Kidney (tissue), 14 donors: Measurements from ENCODE around the gene UGDH. TPM values are rescaled to one million over a fixed set of nuclear protein-coding genes. Genes with fewer than 3 reads are reported as not detected.
A peak's percentile ranks its signal among the peaks of the same experiment; 100 is the strongest.

Experiments used
- DNase-seq, 5 donors: peaks; one replicate each; pipeline ENCODE4 v3.0.0-alpha.2; 2013 to 2020
- FAIRE-seq: peaks from 2 replicates; lab custom pipeline; 2012; peaks lifted over from hg19 to GRCh38; lab: Jason Lieb, UNC
- H3K27ac ChIP-seq, 2 donors: one replicate each; pipeline ENCODE4 v1.7.0; 2013; ENCODE audit warnings: low read depth in 2 of 2, low read length in 2 of 2, inconsistent platforms in 1 of 2
- H3K27me3 ChIP-seq: one replicate; pipeline ENCODE4 v1.7.1; 2013; ENCODE audit warnings: low read length, inconsistent platforms; ENCODE audit not compliant: control insufficient read depth, insufficient read depth
- H3K36me3 ChIP-seq, 3 donors: one replicate each; pipeline versions ENCODE4 v1.7.0 to v1.7.1; 2013; ENCODE audit warnings: low read length in 3 of 3, control low read depth in 1 of 3, inconsistent platforms in 1 of 3; ENCODE audit not compliant: insufficient read depth in 3 of 3, control insufficient read depth in 2 of 3
- H3K4me1 ChIP-seq, 3 donors: one replicate each; pipeline versions ENCODE4 v1.7.0 to v1.7.1; 2013; ENCODE audit warnings: low read length in 3 of 3, inconsistent platforms in 1 of 3, low read depth in 1 of 3; ENCODE audit not compliant: control insufficient read depth in 2 of 3, insufficient read depth in 2 of 3
- H3K4me3 ChIP-seq, 3 donors: one replicate each; pipeline versions ENCODE4 v1.7.0 to v1.8.1; 2013; ENCODE audit warnings: low read length in 3 of 3, control low read depth in 1 of 3, inconsistent platforms in 1 of 3
- H3K9ac ChIP-seq, 3 donors: one replicate each; pipeline versions ENCODE4 v1.7.0 to v1.7.1; 2013; ENCODE audit warnings: low read length in 3 of 3, control low read depth in 1 of 3, inconsistent platforms in 1 of 3
- H3K9me3 ChIP-seq, 3 donors: one replicate each; pipeline versions ENCODE4 v1.7.0 to v1.7.1; 2013; ENCODE audit warnings: low read length in 3 of 3, control low read depth in 1 of 3, inconsistent platforms in 1 of 3; ENCODE audit not compliant: control insufficient read depth in 2 of 3, insufficient read depth in 1 of 3
- CTCF ChIP-seq: IDR thresholded peaks from 3 replicates; pipeline ENCODE4 v1.5.1; 2012; ENCODE audit warnings: mild to moderate bottlenecking, moderate library complexity, borderline replicate concordance; ENCODE audit not compliant: insufficient read depth; ENCODE audit errors: extremely low read depth
- intact Hi-C: fragments of 100-400 bp; cut with DNase I; formaldehyde crosslinking; loops from one replicate; pipeline ENCODE4 v1.11.1; 2022
- polyA plus RNA-seq: library from polyadenylated mRNA; stranded (reverse); fragments of 350-450 nt; fragmentation: Illumina TruSeq; extraction: RNeasy Lipid Tissue Mini Kit (QIAGEN cat#74804); gene quantifications from one replicate; pipeline ENCODE4 v1.2.3, GENCODE V29; 2014; ENCODE audit warnings: low read depth, low replicate concordance; ENCODE audit not compliant: insufficient read depth
- total RNA-seq: library from RNA; stranded (reverse); fragmentation: NEBNext Ultra II Directional; extraction: Animal tissue kit (Norgen Biotek cat#: 25700); gene quantifications from one replicate; pipeline ENCODE4 v1.2.1, GENCODE V29; 2021
- donor health status: control.
- donor health status: control.
- donor health status: control.
- donor health status: control.
- donor health status: control.
- donor health status: DM: yes; HTN: yes; CAD: no.
- donor health status: Normal renal cell carcinoma (clear cell type).

UGDH gene
- total and polyA plus RNA-seq, 2 donors from 2014 or later = 28.2 to 79.4 TPM

GRCh38 chr4:39452153-39452859, 74.9 kb downstream of the UGDH start:
- Histone ChIP-seq H3K36me3 (peaks cover 15 to 44% (median 30%) of the 10 kb centered on the region in 3 donors), H3K9me3 (no peaks in the 10 kb centered on the region), H3K27ac (no peak overlapping the region), H3K9ac (no peak overlapping the region), H3K4me3 (no peak overlapping the region), H3K4me1 (peaks cover 6 to 16% (median 10%) of the 10 kb centered on the region in 3 donors), H3K27me3 (no peaks in the 10 kb centered on the region)
- no peak for DNase-seq
- TF ChIP-seq CTCF = no peak
- intact Hi-C loops = no loop called here
- FAIRE-seq = no peak

GRCh38 chr4:39451423-39452023, 75.7 kb downstream of the UGDH start:
- intact Hi-C loops = no loop called here
- FAIRE-seq = no peak

GRCh38 chr4:39450618-39451017, 76.6 kb downstream of the UGDH start:
- Histone ChIP-seq H3K9ac (no peak overlapping the region), H3K27me3 (no peaks in the 10 kb centered on the region), H3K4me3 (no peak overlapping the region), H3K27ac (peak overlapping the region in 1 of 2 donors; percentile 26), H3K4me1 (peaks cover 0 to 12% (median 11%) of the 10 kb centered on the region in 3 donors), H3K9me3 (no peaks in the 10 kb centered on the region), H3K36me3 (peaks cover 8 to 30% (median 22%) of the 10 kb centered on the region in 3 donors)
- DNase-seq (peak in 1 of 5 donors; percentile 30), FAIRE-seq (no peak)
- no peak for TF ChIP-seq CTCF
- intact Hi-C loops = no loop called here

More at GRCh38 chr4:39451423-39452023, 75.7 kb downstream of the UGDH start:
- Histone ChIP-seq H3K27ac (peak overlapping the region in 1 of 2 donors; percentile 26), H3K27me3 (no peaks in the 10 kb centered on the region), H3K9me3 (no peaks in the 10 kb centered on the region), H3K4me3 (no peak overlapping the region), H3K4me1 (peaks cover under 1 to 11% (median 11%) of the 10 kb centered on the region in 3 donors), H3K36me3 (peaks cover 9 to 36% (median 25%) of the 10 kb centered on the region in 3 donors), H3K9ac (no peak overlapping the region)
- DNase-seq = no peak
- no peak for TF ChIP-seq CTCF

Other genes with a start within 250 kb of the UGDH start
- 38.4 TPM for gene RFC1, start 161.1 kb downstream of the UGDH start, total RNA-seq
- 14.5 TPM for gene RFC1, start 161.1 kb downstream of the UGDH start, polyA plus RNA-seq
- not detected for gene KLB, start 120.5 kb downstream of the UGDH start, total RNA-seq
- gene KLB, start 120.5 kb downstream of the UGDH start, polyA plus RNA-seq = 0.41 TPM
- gene RPL9, start 68.5 kb downstream of the UGDH start, total RNA-seq = 1,087 TPM
- gene RPL9, start 68.5 kb downstream of the UGDH start, polyA plus RNA-seq = 2,403 TPM
- 14.9 TPM for gene LIAS, start 68.4 kb downstream of the UGDH start, total RNA-seq
- gene LIAS, start 68.4 kb downstream of the UGDH start, polyA plus RNA-seq = 30.5 TPM
- 64.2 TPM for gene SMIM14, start 111.4 kb upstream of the UGDH start, total RNA-seq
- 26.3 TPM for gene SMIM14, start 111.4 kb upstream of the UGDH start, polyA plus RNA-seq
- 56.7 TPM for gene UBE2K, start 170.7 kb upstream of the UGDH start, total RNA-seq
- 59.6 TPM for gene UBE2K, start 170.7 kb upstream of the UGDH start, polyA plus RNA-seq